GM18909 (cell line): ENCODE results near the gene NMRAL1.
A peak's percentile ranks its signal among the peaks of the same experiment; 100 is the strongest.

Experiments used
- ATAC-seq: cut with Tn5 transposase; IDR thresholded peaks from one replicate; pipeline ENCODE4 v1.9.1; 2021; ENCODE audit warnings: mild to moderate bottlenecking; ENCODE audit not compliant: unreplicated experiment, poor library complexity

Gene NMRAL1

GRCh38 chr16:4474192-4474961 is at the start of gene NMRAL1:
Gene NMRAL1, minus strand, starts transcription at chr16:4474625. Its CDS starts 493 bp downstream, at chr16:4474132.
- peak; percentile 56 for ATAC-seq

GRCh38 chr16:4523686-4524085 is 49.3 kb upstream of the NMRAL1 start:
- no peak for ATAC-seq

- ATAC-seq = no peak
These were observed 47.7 kb upstream of the NMRAL1 start for GRCh38 chr16:4522051-4522581.

- ATAC-seq = no peak
These were observed 46.5 kb upstream of the NMRAL1 start for GRCh38 chr16:4520913-4521312.

- no peak for ATAC-seq
These were observed 45.0 kb upstream of the NMRAL1 start for GRCh38 chr16:4519274-4520058.

GRCh38 chr16:4517812-4518680 is 43.6 kb upstream of the NMRAL1 start:
- no peak for ATAC-seq

GRCh38 chr16:4515611-4516233 is 41.3 kb upstream of the NMRAL1 start:
- peak; percentile 64 for ATAC-seq

GRCh38 chr16:4514606-4515005 is 40.2 kb upstream of the NMRAL1 start:
- no peak for ATAC-seq

GRCh38 chr16:4513881-4514280 is 39.5 kb upstream of the NMRAL1 start:
- ATAC-seq = no peak

GRCh38 chr16:4513086-4513860 is 38.8 kb upstream of the NMRAL1 start:
- ATAC-seq = no peak

- ATAC-seq = no peak
These were observed 38.0 kb upstream of the NMRAL1 start for GRCh38 chr16:4512473-4512872.

- ATAC-seq = no peak
These were observed 37.1 kb upstream of the NMRAL1 start for GRCh38 chr16:4511441-4512082.

GRCh38 chr16:4510747-4511426 is 36.5 kb upstream of the NMRAL1 start:
- ATAC-seq = no peak

- ATAC-seq = no peak
These were observed 35.7 kb upstream of the NMRAL1 start for GRCh38 chr16:4510131-4510530.

GRCh38 chr16:4509420-4509819 is 35.0 kb upstream of the NMRAL1 start:
- ATAC-seq = no peak

GRCh38 chr16:4508806-4509205 is 34.4 kb upstream of the NMRAL1 start:
- ATAC-seq = no peak

GRCh38 chr16:4507588-4508345 is 33.3 kb upstream of the NMRAL1 start:
- no peak for ATAC-seq
